Measurements from ENCODE around the gene APBB2.

- TF ChIP-seq CTCF (conservative IDR thresholded peaks at IDR 0.05) (no peak), EZH2 (IDR thresholded peaks at IDR 0.05; ENCODE audit: low read depth) (no peak)
Observed at GRCh38 chr4:40908297-40908696, 306.0 kb downstream of the APBB2 start.
